Limb (tissue), 2 donors: Measurements from ENCODE around the gene ASAH2B.
"Not testable (repeated sequence)": the region's sequence is repeated elsewhere in the genome, so short reads cannot be mapped to it uniquely, and the experiment has no call there.

Source experiments
- DNase-seq, 2 donors: peaks; one replicate each; pipeline ENCODE4 v3.0.0-alpha.2; 2016; ENCODE audit errors: extremely low spot score in 2 of 2

Gene ASAH2B

DNA sequence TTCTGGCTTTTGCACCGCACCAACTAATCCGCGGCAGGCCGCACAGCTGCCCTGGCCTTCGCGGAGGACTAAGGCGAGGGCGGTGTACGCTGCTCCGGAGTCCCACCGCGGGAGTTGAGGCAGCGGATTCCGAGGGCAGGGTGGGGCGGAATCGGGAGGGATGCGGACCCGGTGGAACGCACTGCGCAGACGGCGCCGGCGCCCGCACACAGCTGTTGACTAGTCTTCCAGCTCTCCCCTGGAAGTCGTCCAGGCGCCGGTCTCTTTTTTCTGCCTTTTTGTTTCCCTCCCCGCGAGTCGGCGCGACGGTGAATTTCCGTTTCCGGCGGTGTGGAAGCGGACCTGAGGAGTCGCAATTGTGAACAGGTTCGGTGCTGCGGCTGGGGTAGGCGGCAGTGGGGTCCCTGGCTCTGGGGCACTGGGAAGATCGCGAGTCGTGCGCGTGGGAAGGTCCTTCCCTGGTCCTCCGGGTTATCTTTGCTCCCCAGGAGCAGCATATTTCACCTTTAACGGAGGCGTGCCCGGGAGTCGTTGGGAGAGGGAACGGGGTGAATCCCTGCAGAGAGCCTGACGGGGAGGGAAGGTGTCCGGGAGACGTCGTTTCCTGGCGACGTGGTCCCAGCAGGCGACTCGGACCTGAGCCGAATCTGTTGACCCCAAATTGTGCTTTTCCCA, at the start of gene ASAH2B:
TSS of gene ASAH2B (plus strand) at position 319 of the 675 bp plus-strand sequence. CDS start 5,195 bp downstream, outside the sequence.
- peak; percentile 70 to 91 for DNase-seq

DNA sequence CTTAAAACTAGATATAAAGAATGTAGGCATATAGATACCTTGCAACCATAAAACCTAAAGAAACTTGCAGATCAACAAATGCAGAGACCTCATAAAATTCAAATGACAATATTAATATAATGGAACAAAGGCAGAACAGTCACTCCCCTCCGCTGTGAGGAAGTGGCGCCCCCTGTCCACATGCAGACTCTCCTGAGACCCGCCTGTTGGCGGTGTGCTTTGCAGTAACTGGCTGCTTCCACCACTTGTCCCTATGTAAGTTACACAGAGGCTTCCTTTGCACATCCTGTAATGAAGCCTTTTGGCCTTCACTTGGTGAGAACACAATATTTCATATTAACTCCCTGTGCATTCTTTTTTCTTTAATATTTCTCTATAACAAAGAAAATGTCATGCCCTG, 41.9 kb upstream of the ASAH2B start:
- DNase-seq = not testable (repeated sequence)

DNA sequence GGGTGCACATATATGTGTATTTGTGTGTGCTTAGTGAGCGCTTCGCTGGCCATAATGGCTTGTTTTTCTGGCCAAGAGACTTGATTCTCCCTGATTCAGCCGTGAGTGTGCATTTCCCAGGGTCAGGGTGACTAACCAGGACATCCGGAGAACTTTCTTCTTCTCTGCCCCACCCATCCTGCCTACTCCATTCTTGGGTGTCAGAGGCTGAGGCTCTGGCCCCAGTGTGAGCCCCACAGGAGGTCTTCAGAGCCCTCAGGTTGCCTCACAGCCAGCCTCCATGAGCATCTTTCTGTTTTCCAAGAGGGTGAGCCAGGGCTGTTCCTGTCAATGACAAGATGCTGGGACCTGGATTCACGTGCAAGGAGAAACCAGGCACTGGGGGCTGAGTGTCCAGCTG, 37.8 kb upstream of the ASAH2B start:
- not testable (repeated sequence) for DNase-seq

DNA sequence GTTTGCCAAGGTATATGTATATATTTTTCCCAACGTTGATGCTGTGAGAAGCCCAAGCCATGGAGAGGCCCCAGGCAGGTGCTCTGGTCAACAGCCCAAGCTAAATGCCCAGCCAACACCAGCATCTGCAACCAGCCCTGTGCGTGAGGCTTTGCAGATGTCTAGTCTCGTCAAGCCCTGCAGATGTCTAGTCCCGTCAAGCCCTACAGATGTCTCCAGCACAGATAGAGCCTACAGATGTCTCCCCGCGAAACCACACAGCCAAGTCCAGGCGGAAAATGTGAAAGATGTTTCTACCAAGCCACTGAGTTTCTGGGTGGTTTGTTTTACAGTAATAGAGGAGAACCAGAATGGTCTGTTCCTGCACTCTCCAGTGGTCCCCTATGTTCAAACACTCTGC, 36.7 kb upstream of the ASAH2B start:
- not testable (repeated sequence) for DNase-seq

DNA sequence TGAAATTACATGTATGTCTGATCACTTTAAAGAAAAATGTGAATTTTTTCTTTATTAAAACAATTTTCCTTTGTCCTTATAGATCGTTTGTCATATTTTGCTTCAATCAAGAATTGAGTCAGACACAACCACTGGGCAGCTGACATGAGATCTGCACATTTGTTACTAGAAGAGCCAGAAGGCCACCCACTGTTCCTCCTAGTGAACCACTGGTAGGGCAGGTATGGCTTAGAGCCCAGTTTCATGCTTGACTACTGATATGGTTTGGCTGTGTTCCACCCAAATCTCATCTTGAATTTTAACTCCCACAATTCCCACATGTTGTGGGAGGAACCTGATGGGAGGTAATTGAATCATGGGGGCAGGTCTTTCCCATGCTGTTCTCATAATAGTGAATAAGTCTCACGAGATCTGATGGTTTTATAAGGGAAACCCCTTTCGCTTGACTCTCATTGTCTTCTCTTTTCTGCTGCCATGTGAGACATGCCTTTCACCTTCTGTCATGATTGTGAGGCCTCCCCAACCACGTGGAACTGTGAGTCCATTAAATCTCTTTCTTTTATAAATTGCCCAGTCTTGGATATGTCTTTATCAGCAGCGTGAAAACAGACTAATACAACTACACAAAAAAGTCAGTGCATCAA, 35.2 kb upstream of the ASAH2B start:
- DNase-seq = not testable (repeated sequence)

DNA sequence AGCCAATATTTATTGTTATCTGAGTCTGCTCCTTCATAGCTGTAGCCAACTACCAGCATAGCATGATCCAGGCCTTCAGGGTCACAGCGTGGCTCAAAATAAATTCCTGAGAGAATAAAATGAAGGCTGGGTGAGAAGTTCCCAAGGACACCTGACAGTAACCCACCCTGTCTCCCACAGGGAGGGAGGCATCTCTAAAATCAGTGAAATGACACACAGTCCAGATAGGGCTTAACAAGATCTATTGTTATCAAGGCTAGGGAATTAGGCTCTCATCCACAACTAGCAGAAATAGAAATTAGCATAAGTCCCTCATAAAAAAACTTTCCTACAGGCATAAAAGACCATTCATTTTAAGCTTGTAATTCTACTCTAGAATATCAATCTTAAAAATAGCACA, 33.7 kb upstream of the ASAH2B start:
- DNase-seq = not testable (repeated sequence)

DNA sequence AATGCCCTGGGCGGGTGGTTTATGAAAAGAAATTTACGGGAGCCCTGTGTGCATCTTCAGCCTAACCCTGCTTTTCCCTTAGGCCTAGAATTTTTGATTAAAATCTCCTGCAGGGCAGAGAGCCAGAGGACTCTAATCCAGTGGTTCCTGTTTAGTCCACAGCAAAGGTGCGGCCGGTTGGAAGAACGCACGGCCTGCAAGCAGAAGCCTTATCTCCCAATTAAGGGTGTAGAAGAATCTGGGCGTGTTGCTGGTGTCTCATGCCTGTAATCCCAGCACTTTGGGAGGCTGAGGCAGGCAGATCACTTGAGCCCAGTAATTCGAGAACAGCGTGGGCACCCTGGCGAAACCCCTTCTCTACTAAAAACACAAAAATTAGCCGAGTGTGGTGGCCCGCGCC, 29.5 kb upstream of the ASAH2B start:
- not testable (repeated sequence) for DNase-seq

DNA sequence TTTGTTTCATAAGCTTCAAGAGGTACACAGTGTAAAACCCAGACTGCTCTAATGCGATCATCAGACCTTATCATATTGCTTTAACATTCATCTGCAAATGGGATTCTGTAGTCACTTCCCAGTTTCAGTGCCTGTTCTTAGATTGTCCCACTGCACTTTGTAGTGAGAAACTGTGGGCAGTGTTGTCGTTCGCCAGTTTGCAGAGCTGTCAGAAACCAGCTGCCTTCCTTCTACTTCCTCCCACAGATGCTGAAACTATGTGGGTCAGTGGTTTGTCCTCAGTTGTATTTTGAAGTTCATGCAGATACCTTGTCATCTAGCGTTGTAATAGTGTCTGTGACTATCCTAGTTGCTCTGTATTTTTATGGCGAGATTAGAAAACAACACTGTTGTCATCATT, 15.9 kb upstream of the ASAH2B start:
- not testable (repeated sequence) for DNase-seq

DNA sequence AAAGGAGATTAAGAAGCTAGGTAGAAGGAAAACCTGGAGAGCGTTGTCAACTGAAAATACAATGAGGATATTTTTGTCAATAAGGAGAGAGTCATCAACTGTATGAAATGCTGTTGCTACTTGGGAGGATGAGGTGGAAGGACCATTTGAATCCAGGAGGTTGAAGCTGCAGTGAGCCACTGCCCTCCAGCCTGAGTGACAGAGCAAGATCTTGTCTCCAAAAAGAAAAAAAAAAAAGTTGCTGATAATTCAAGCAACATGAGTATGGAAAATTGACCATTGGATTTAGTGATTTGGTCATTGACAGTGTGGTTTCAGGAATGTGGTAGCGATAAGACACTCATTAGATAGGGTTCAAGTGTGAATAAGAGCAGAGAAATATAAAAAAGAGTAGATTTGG, 11.6 kb upstream of the ASAH2B start:
- not testable (repeated sequence) for DNase-seq

DNA sequence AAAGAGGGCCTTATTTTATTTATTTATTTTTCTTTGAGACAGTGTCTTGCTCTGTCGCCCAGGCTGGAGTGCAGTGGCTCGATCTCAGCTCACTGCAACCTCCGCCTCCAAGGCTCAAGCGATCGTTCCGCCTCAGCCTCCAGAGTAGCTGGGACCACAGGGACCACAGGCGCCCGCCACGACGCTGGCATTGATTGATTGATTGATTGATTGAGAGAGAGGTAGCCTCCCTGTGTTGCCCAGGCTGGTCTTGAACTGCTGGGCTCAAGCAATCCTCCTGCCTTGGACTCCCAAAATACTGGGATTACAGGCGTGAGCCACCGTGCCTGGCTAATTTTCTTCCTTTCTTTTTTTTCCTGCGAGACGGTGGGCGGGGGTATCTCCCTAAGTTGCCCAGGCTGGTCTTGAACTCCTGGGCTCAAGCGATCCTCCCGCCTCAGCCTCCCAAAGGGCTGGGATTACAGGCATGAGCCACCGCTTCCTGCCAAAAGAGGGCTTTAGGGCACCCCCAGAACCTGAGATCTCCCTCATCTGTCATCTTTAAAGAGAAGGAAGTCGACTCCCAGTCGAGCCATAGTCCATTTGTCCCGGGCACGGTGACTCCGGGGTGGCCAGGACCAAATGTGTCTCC, 634 bp upstream of the ASAH2B start:
- peak in 1 of 2 donors; percentile 23 for DNase-seq

DNA sequence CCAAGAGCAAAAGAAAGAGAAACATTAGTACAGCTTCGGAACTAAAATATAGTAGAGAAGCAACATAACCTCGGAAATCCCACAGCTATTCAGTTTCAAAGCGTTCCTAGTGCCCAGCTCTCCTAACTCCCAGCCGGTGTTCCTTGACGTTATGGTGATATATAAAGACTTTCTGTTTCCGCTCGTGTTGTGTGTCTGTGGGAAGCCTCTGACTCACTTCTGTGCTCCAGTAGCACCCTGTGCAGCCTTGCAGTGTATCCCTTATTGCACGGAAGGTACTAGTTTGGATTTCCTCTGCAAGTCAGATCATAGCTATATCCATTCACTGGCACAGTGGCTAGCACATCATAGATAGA, 535 bp downstream of the ASAH2B start:
- peak in 1 of 2 donors; percentile 27 for DNase-seq

DNA sequence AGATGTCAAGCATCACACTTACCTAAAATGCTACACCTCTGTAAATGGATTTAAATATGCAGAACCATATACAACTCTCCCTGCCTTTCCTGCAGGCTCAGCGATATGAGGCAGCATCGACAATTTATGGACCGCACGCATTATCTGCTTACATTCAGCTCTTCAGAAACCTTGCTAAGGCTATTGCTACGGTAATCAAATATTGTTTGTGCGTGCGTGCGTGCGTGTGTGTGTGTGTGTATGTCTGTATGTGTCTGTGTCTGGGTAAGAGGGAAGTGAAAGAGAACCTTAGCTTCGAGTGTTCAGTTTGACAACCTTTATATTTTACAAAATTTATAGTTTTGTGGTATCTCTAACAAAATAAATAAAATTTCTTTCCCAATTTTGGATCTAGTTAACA, 3.1 kb downstream of the ASAH2B start:
- DNase-seq = not testable (repeated sequence)

DNA sequence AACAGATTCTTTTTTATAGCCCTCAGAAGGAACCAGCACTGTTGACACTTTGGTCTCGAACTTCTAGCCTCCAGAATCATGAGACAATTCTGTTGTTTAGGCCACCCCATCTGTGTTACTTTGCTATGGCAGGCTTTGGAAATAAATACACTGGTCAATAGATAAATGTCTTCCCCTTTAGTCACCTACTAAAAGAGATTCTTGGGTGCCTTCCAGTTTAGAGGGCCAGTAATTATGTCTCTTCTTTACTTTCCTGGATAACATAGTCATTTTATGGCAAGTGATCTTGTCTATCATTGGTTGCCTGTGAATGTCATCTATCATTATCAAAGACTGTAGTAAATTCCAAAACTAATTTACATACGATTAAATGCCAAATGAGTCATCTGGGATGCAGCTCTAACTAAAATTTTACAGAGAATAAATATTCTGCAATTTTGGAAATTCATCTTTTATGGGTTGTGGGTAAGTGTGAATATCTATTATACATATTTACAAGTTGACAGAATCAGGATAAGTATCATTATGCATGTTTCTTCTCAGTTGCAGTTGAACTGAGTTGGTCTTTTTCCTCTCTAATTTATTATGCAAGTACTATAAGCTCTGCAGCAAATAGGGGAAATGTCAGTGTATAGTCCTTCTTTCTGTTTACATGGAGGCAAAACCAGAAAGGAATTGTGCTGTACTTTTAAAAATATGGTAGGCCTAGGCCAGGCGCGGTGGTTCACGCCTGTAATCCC, 27.2 kb downstream of the ASAH2B start:
- DNase-seq = not testable (repeated sequence)

DNA sequence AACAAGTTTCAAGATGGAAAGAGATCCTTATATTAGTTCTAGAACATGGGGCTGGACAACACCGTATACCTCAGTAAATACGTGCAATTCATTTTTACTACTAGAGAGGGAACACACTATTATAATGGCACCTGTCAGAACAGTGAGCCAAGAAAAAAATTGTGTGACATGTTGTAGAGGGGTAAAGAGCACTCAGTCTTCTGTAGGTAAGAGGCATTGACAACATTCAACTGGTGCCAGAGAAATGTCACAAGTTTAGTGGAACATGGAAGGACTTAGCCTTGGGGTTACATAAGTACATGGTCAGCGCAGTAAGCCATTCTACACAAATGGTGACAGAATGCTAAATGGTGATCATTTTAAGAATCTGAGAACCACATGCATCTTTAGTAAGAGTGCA, 32.3 kb downstream of the ASAH2B start:
- DNase-seq = not testable (repeated sequence)

DNA sequence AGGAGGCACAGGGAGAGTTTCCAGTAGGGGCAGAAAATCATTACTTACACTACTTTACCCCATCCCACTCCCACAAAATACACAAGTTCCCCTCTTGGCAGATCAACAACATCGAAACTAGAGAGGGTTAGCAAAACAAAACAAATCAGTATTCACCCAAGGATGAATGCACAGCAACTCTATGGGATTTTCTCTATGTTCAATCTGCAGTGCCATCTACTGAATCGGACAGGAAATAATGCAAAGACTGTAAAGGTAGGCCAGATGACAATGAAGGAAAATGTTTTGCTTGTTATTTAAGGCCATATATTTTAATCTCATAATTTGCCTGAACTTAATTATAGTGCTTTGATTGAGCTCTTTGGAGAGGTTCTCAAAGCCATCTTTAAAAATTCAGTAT, 35.1 kb downstream of the ASAH2B start:
- DNase-seq = not testable (repeated sequence)

DNA sequence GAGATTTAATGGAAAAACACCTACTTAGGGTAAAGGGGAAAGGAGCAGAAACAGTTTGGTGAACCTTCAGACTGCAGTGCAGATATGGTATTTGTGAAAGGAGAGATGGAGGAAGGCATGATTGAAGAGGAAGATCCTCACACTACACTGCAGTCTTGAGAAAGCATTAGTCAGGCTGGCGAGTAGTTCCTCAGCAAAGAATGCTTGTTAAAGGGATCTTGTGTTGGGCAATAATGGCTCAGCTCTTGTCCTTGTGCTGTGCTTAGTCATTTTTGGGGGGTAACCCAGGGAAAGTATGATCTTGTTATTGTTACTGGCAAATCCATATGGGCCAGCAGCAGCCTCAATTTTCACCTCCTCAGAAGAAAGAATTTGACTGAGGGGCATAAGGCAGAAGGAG, 40.3 kb downstream of the ASAH2B start:
- DNase-seq = not testable (repeated sequence)

DNA sequence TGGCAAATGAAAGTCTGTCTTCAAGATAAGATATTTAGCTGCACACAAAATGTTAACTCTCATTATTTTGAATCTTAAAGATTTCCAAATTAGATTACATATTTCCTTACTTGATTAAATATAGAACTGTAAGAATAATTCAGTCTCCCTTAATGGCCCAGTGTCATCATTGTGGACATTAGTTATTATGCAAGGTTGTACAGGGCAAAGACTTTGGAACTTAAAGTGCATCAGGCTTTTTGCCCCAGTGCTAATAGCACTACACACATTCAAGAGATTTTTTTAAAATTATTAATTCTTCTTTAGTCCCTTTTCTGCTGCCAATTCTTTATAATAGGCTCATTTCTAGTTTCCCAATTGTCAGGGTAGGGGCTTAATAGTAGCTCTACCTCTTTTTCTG, 42.3 kb downstream of the ASAH2B start:
- not testable (repeated sequence) for DNase-seq

DNA sequence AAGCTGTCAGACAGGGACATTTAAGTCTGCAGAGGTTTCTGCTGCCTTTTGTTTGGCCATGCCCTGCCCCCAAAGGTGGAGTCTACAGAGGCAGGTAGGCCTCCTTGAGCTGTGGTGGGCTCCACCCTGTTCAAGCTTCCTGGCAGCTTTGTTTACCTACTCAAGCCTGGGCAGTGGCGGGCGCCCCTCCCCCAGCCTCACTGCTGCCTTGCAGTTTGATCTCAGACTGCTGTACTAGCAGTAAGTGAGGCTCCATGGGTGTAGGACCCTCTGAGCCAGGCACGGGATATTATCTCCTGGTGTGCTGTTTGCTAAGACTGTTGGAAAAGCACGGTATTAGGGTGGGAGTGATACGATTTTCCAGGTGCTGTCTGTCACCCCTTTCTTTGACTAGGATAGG, 48.2 kb downstream of the ASAH2B start:
- not testable (repeated sequence) for DNase-seq

DNA sequence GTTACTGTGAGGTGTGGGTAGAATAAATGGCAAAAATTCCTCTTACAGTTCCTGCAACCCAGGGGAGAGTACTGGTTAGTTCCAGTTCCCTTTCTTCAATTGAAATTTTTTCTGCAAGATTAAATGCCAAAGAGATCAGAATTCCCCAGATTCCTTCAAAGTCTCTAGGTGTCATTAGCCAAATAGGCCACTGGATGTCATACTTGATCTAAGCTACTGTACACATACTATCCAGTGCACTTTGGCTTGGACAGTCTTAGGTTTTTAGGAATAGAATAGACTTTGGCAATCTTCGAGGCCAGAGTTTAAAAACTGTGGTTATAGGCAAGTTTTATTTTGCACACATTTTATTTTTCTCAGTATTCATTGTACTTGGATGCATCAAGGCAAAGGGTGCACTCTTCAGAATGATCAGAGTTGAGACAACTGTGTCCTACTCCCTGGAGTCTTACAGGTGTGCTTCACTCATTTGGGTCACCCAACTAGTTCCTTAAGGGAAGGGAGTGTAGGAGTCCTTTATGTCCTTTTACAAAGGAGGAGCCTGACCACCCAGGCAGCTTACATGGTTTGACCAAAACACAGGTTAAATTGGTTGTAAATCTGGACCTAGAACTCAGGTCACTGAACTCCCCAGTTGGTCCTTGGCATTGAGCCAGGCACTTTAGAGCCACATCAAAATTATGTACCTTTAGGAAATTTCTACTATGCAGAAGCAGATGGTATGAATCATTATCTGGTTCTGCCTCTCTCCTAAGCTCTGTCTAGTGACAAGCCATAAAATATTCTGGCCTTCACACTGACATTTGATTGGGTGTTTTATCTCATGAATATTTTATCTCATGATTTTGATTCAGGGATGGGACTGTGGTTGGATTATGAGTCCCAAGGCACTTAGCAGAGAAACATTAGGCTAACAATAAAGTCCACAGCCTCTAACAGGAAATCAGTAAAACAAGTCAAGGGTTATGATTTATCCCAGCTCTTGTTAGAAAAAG, 49.5 kb downstream of the ASAH2B start:
- DNase-seq = no peak

DNA sequence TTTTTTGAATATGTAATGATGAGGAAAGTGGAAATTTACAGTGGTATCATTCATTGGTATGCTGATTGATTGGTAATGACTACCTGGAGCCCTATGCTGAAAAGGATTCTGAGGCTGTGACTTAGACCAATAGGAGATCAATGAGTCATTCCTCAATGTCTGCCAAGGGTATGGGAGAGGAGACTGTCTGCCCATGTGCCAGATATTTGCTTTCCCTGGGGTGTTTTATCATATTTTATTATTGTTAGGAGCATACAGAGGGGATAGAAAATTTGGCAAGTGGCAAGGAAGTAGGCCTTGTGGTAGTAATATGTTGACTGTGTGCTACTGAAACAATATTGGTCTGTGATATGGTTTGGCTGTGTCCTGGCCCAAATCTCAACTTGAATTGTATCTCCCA, 54.8 kb downstream of the ASAH2B start:
- DNase-seq = no peak

DNA sequence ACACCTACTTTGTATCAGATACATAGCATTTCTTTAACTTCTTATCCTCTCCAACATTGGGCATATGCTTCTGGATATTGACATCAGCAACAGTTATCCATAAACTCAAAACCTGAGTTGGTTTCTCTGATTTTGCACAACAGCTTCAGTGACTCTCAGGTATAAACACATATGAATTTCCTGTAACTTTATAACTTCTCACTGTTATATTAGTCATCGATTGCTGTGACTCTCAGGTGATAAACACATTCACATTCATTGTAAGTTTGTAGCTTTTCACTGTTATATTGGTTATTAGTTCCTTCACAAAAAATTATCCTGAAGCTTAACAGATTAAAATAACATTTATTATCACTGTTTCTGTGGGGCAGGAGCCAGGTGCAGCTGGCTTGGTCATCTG, 57.0 kb downstream of the ASAH2B start:
- no peak for DNase-seq
